Measurements from ENCODE around the gene TWSG1.

DNA sequence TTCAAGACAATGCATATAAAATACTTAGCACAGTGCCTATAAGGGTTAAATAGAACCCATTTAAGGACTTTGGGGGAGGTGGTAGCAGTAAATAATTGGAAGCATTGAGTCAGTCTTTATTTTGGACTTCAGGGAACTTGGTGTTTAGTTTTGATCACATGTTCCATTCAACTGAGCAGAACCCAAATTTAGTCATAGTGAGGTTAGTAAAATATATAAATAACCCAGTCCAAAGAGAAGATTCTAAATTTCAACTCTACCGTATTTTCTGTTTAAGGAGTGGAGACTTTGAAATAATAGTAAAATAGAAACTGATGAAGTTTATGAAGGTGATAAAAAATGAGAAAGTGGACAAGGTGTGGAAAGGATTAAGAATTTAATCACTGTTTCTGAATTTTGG is 19.7 kb downstream of the TWSG1 start:
- TF ChIP-seq, protein P1, sequence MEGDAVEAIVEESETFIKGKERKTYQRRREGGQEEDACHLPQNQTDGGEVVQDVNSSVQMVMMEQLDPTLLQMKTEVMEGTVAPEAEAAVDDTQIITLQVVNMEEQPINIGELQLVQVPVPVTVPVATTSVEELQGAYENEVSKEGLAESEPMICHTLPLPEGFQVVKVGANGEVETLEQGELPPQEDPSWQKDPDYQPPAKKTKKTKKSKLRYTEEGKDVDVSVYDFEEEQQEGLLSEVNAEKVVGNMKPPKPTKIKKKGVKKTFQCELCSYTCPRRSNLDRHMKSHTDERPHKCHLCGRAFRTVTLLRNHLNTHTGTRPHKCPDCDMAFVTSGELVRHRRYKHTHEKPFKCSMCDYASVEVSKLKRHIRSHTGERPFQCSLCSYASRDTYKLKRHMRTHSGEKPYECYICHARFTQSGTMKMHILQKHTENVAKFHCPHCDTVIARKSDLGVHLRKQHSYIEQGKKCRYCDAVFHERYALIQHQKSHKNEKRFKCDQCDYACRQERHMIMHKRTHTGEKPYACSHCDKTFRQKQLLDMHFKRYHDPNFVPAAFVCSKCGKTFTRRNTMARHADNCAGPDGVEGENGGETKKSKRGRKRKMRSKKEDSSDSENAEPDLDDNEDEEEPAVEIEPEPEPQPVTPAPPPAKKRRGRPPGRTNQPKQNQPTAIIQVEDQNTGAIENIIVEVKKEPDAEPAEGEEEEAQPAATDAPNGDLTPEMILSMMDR (IDR thresholded peaks at IDR 0.05) = no peak
- TF ChIP-seq POLR2A (IDR thresholded peaks at IDR 0.05) = no peak

Measured in esophagus squamous epithelium (tissue), 4 donors.